A673 (cell line): ENCODE data around the gene RAB11FIP4.

Experiments used
- EZH2 ChIP-seq: fragments of 200-600 bp; sonication (generic); IDR thresholded peaks from 2 replicates; pipeline ENCODE4 v1.6.1; 2017; ENCODE audit warnings: borderline replicate concordance, low read depth, mild to moderate bottlenecking, mixed read lengths, antibody characterized with exemption, low read length; ENCODE audit not compliant: poor library complexity, severe bottlenecking
- TF ChIP-seq, protein P1 (sequence below): fragments of 300-800, 200-600 bp; sonication (generic); conservative IDR thresholded peaks from 2 replicates; pipeline ENCODE4 v1.5.1; 2017; ENCODE audit warnings: low read depth, mild to moderate bottlenecking, antibody characterized with exemption, low read length, moderate library complexity, mixed read lengths

DNA sequence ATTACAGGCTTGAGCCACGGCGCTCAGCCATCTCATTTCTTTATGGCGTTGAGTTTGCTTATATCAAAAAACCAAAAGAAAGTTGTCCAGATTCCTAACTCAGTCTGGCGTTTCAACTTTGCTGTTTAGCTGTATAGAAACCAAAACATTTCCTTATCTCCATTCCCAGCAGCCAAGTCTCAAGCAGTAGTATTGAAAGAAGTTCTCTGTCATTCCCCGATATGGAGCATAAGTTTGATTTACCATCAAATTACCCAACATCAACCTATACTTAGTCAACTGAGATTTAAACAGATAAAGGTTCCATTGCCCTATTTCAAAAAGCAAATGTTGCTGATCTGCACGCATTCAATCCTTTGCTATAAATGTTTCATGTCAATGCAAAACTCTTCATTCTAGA is 27.5 kb upstream of the RAB11FIP4 start:
- TF ChIP-seq, protein P1, sequence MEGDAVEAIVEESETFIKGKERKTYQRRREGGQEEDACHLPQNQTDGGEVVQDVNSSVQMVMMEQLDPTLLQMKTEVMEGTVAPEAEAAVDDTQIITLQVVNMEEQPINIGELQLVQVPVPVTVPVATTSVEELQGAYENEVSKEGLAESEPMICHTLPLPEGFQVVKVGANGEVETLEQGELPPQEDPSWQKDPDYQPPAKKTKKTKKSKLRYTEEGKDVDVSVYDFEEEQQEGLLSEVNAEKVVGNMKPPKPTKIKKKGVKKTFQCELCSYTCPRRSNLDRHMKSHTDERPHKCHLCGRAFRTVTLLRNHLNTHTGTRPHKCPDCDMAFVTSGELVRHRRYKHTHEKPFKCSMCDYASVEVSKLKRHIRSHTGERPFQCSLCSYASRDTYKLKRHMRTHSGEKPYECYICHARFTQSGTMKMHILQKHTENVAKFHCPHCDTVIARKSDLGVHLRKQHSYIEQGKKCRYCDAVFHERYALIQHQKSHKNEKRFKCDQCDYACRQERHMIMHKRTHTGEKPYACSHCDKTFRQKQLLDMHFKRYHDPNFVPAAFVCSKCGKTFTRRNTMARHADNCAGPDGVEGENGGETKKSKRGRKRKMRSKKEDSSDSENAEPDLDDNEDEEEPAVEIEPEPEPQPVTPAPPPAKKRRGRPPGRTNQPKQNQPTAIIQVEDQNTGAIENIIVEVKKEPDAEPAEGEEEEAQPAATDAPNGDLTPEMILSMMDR, result no peak
- TF ChIP-seq EZH2, result no peak
